Endothelial cell of hepatic sinusoid (primary cell): Measurements from ENCODE around the gene ZNF532.
"Not testable (repeated sequence)": the region's sequence is repeated elsewhere in the genome, so short reads cannot be mapped to it uniquely, and the experiment has no call there.

Experiments used
- in situ Hi-C: cut with HindIII; loops from 2 replicates; pipeline ENCODE4 v1.10.0; 2017; ENCODE audit warnings: low sequenced_read_pairs

The ZNF532 gene

GRCh38 chr18:58847383-58848071 is 17.1 kb upstream of the ZNF532 start:
- in situ Hi-C loops, result no loop called here

- in situ Hi-C loops, result no loop called here
Measured at GRCh38 chr18:58848685-58849084, 16.0 kb upstream of the ZNF532 start.

DNA sequence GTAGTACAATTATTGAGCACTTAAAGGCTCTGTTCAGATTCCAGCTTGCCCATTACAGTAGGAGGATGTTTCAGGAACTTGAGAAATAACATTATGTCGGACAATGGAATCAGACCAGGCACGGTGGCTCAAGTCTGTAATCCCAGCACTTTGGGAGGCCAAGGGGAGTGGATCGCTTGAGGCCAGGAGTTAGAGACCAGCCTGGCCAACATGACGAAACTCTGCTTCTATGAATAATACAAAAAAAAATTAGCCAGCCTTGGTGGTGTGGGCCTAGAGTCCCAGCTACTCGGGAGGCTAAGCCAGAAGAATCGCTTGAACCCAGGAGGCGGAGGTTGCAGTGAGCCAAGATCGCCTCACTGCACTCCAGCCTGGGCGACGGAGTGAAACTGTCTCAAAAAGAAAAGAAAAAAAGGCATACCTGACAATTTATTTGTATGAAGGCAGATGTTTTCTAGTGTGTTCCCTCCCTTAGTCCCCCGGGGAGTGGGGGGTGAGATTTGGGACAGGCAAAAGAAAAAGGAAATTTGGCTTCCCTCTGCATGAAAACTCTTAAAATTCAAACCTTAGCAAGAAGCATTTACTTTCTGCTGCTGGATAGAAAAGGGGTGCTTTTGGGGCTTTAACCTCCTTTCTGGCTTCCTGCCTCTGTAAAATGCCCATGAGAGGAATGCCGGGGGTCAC is 13.7 kb upstream of the ZNF532 start:
- in situ Hi-C loops, result no loop called here

GRCh38 chr18:58851856-58852255 is 12.8 kb upstream of the ZNF532 start:
- in situ Hi-C loops, result no loop called here

- in situ Hi-C loops, result no loop called here
Measured at GRCh38 chr18:58852629-58853028, 12.0 kb upstream of the ZNF532 start.

GRCh38 chr18:58853561-58853960 is 11.1 kb upstream of the ZNF532 start:
- in situ Hi-C loops, result no loop called here

DNA sequence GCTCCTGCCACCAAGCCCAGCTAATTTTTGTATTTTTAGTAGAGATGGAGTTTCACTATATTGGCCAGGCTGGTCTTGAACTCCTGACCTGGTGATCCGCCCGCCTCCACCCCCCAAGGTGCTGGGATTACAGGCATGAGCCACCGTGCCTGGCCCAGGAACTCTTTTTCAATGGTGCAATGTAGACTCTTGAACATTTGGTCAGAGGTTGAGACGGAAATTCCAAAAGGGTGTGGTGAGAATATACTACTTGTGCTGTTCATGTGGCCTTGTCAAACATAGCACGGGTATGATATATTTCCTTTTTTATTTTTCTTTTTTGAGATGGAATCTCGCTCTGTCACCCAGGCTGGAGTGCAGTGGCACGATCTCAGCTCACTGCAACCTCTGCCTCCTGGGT is 9.2 kb upstream of the ZNF532 start:
- in situ Hi-C loops, result not testable (repeated sequence)

DNA sequence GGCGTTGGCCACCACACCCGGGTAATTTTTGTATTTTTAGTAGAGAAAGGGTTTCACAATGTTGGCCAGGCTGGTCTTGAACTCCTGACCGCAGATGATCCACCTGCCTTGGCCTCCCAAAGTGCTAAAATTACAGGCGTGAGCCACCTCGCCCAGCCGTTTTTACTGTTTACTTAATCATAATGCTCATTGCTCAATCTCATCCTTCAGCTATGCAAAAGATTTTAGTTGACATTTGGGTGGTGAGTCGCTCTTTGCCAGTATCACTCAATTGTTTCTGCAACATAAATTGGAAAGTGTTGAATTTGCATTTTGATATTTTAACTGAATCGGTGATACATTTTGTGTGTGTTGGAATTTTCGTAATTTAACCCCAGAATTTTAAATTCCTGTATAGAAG is 7.8 kb upstream of the ZNF532 start:
- in situ Hi-C loops, result no loop called here

DNA sequence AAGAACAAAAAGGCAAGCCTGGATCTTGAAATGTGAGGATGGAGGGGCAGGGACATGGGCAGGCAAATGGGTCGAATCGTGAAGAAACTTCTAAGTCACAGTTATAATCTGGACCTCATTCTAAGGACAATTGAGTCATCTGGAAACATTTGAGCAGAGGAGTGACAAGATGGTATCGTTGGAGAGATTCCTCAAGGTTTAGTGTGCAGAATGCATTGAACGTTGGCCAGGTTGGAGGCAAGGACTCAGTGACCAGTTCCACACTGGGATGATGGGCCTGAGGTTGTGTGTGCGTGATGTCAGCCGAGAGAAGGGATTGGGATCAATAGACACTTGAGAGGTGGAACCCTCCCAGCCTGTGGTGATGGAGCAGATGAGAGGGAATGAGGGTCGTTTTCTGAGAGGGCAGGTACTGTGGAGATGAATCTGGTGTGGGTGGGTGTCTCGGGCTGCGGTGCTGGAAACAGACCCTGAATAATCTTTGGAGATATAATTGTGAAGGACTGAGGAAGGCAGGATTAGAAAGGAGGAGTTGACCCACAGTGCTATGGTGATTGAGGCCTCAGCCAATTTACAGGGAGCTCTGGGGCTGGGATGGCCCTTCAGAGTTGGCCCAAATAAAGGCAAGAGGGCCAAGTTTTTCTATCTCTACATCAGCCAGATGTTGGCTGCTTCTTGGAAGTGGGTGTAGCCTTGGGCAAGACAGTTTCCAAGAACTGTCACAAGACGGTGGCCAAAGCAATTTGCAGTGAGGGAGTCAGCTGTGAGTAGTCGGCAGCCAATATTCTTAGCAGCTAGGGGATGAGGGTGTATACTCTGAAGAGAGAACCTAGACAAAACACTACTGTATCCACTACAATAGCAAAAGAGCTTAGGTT is 5.8 kb upstream of the ZNF532 start:
- in situ Hi-C loops, result no loop called here

DNA sequence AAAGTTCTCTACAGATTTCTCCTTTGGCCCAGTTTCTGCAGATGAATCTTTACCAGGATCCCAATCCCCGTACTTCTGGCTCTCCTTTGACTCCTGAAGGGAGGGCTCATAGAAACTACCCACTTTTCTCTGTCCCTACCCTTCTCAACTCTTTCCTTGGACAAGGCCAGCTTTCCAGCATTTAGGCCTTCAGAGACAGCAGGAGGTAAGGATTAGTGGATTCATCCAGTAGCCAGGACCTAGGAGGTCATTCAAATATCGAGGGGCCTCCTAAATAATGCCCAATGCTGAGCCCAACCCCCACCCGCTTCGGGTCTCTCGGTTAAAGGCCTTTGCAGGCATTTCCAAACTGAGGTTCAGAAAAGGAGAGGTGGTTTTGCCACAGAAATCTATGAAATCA is 4.8 kb upstream of the ZNF532 start:
- in situ Hi-C loops, result no loop called here

GRCh38 chr18:58860747-58861231 is 3.9 kb upstream of the ZNF532 start:
- in situ Hi-C loops, result no loop called here

GRCh38 chr18:58861353-58861752 is 3.3 kb upstream of the ZNF532 start:
- in situ Hi-C loops, result no loop called here

- in situ Hi-C loops, result no loop called here
Measured at GRCh38 chr18:58861861-58862301, 2.8 kb upstream of the ZNF532 start.

DNA sequence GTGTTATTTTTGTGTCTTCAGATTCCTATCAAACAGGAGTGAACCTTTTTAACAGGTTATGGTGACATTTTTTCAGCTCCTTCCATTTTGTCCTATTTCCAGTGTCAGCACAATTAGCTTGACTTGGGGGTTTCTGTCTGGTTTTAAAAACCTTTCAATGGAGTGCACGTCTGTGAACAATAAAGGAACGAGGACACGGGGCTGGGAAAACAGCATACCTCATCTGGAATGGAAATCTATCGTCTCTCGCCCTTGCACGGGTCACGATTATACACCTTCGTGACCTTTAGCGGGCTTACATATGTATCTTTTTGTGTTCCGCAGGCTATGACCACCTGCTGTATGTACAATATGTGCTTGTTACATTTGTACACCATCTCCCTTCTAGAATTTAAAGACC is 2.3 kb upstream of the ZNF532 start:
- in situ Hi-C loops, result no loop called here

DNA sequence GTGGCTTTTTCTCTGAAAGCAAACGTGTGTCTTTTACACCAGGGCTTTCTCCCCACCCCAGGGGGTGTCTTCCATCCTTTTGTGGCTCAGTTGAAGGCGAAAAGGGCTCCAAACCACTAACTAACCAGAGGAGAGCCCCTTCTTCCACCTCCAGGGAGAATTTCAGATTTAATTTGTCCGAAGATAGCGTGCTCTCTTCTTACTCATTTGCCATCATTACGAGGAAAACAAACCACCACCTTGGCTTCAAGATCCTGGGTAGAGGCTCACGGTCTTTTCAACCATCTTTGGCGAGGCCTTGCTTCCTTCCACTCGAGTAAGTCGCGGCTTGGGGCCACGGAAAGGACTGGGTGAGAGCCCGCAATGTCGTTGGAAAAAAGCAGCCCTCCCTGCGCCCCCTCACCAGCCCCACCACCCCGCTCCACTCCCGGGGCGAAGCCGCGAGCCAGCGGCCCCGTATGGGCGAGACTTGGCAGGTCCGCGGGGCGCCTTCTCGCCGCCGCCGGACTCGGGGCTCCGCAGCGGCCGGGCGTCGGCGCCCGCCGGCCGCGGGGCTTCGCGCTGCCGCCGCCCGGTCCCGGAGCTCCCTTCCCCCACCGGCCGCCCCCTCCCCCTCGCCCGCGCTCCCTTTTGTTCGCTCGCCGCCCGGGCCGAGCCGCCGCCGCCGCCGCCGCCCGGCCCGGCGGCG is 1.7 kb upstream of the ZNF532 start:
- in situ Hi-C loops, result no loop called here

- in situ Hi-C loops, result no loop called here
Measured at GRCh38 chr18:58863539-58864145, 1.0 kb upstream of the ZNF532 start.

DNA sequence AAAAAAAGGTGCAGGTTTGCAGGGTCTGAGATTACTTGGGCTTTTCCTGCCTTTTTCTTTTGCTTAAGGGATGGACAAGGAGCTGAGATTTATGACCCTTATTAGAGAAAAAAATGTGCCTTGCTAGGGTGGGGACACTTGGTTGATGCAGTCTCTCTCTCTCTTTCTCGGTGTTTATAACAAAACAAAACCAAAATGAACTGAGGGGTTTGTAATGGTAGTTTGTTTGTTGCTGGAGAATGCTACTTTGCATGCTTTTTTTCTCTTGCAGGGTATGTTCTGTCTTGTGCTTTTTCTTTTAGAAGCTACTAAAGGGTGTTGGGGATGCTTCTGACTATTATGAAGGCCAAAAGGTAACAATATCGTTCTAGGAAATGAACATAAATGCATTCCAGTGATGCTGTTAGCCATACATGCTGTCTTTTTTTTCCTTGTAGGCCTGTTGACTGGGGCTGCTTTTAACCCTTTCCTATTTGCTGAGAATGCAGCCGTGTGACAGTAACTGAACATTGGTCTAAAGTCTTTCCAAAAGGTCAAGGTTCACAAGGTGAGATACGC is 435 bp downstream of the ZNF532 start:
- in situ Hi-C loops, result no loop called here

- in situ Hi-C loops, result no loop called here
Measured at GRCh38 chr18:58865701-58866065, 1.0 kb downstream of the ZNF532 start.

DNA sequence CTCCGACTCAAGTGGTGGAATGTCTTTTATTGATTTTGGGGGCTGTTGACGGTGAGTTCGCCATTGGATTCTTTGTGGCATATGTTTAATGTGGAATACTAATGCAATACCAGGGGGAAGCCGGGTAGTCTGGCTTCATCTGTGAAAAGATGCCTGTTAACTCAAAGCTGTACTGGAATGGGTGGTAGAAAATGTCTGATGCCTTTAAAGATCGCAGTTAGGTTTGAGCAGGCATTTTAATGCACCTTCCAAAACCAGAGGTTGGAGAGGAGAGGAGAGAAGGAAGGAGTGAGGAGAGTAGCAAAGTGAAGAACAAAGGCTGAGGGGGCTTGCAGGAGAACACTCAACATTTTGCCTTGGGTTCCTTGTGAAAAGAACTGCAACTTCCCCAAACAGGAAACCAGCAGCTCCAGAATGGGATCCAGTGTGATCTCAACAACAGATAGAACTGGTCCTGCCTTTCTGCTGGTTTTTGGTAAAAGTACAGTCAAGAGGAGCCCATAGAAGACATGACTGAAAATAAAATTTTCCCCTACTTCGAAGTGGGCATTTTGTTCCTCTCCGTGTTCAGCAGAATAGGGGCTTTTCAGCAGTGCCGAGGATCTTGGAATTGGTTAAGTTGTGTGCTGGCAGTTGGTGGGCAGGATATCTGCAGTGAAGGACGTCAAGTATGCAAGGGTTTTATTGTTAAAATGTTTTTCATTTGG is 1.5 kb downstream of the ZNF532 start:
- in situ Hi-C loops, result no loop called here

DNA sequence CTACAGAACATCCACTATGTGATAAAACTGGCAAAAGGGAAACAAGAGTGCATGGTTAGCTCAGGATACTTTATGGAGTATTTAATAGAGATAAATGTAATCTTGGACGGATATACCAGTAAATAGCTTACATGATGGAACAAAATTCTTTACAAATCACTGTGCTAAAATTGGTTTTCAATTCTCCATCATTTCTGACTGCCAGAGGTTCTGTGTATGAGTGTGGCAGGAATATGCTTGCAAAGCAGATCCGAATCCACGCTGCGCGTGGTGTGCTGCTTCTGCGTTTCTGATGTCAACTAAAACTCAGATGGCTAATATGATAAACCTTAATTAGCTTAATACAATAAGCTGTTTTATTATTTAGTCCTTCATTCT is 2.1 kb downstream of the ZNF532 start:
- in situ Hi-C loops, result no loop called here
